Endothelial cell of umbilical vein (primary cell): ENCODE data around the gene RPS14. TPM values are rescaled to one million over a fixed set of nuclear protein-coding genes. Genes with fewer than 3 reads are reported as not detected.

Source experiments
- BruUV-seq: library from RNA; stranded (reverse); fragments of 400-500 nt; replicated peaks from 2 replicates; lab custom pipeline; 2021; lab: Mats Ljungman, UMichigan
- CTCF ChIA-PET: fragments of 300-600, 350-600 bp; sonication (Branson Sonifier 250); formaldehyde crosslinking; loops from one replicate; lab custom pipeline; 2021; ENCODE audit warnings: antibody characterized with exemption, inconsistent platforms; lab: Charles Lee
- POLR2A ChIA-PET: fragments of 300-600, 350-600 bp; sonication (Branson Sonifier 250); formaldehyde crosslinking; loops from one replicate; lab custom pipeline; 2021; ENCODE audit warnings: antibody characterized with exemption, inconsistent platforms; lab: Charles Lee
- DNase-seq: peaks from one replicate; pipeline ENCODE4 v3.0.0-alpha.2; 2011; ENCODE audit warnings: low read depth, low spot score
- FAIRE-seq: peaks from 2 replicates; lab custom pipeline; 2011; peaks lifted over from hg19 to GRCh38; lab: Jason Lieb, UNC
- H2AFZ ChIP-seq: 2 replicates; pipeline ENCODE4 v1.6.0; 2012; ENCODE audit warnings: low read depth, low read length, control low read depth, inconsistent platforms
- H3K27ac ChIP-seq: 2 replicates; pipeline ENCODE4 v1.5.1; 2011; ENCODE audit warnings: low read depth, mild to moderate bottlenecking, control low read depth, low read length, moderate library complexity; ENCODE audit not compliant: insufficient read depth
- H3K27me3 ChIP-seq, 2 experiments: 2 replicates each; pipeline versions ENCODE4 v1.6.0 to v1.6.1; 2011; ENCODE audit warnings: low read length in 2 of 2, mixed read lengths in 1 of 2; ENCODE audit not compliant: control insufficient read depth in 2 of 2, insufficient read depth in 2 of 2
- H3K36me3 ChIP-seq, 2 experiments: 2 replicates in 1 of 2; 3 replicates in 1 of 2; pipeline ENCODE4 v1.5.1; 2011; ENCODE audit warnings: low read length in 2 of 2, mild to moderate bottlenecking in 1 of 2, moderate library complexity in 1 of 2; ENCODE audit not compliant: control insufficient read depth in 2 of 2, insufficient read depth in 2 of 2; ENCODE audit errors: extremely low read depth in 1 of 2
- H3K4me1 ChIP-seq: 3 replicates; pipeline ENCODE4 v1.5.1; 2011; ENCODE audit warnings: mild to moderate bottlenecking, low read length; ENCODE audit not compliant: control insufficient read depth, insufficient read depth; ENCODE audit errors: extremely low read depth
- H3K4me2 ChIP-seq: 2 replicates; pipeline ENCODE4 v1.6.1; 2011; ENCODE audit warnings: low read length, control low read depth, mixed read lengths; ENCODE audit not compliant: insufficient read depth
- H3K4me3 ChIP-seq, 3 experiments: fragments of 200-600 bp in 1 of 3; sonication (generic), shearing (Covaris generic) in 1 of 3; replicated peaks in 1 of 3; 2 replicates each; pipeline ENCODE4 v1.5.1; 2011 to 2016; ENCODE audit warnings: control low read depth in 3 of 3, low read length in 3 of 3, mild to moderate bottlenecking in 2 of 3, inconsistent platforms in 1 of 3, low read depth in 1 of 3, moderate library complexity in 1 of 3; ENCODE audit not compliant: insufficient read depth in 1 of 3
- H3K79me2 ChIP-seq: 2 replicates; pipeline ENCODE4 v1.6.0; 2012; ENCODE audit warnings: low read length, inconsistent platforms; ENCODE audit not compliant: control insufficient read depth, insufficient read depth
- H3K9ac ChIP-seq: replicated peaks from 2 replicates; pipeline ENCODE3; 2011; ENCODE audit warnings: low read length, control low read depth; ENCODE audit not compliant: insufficient read depth; ENCODE audit errors: extremely low read depth
- H3K9me1 ChIP-seq: replicated peaks from 3 replicates; pipeline ENCODE4 v1.6.0; 2011; ENCODE audit warnings: mild to moderate bottlenecking, low read length; ENCODE audit not compliant: control insufficient read depth, insufficient read depth; ENCODE audit errors: extremely low read depth
- H3K9me3 ChIP-seq: replicated peaks from 2 replicates; pipeline ENCODE4 v1.5.1; 2012; ENCODE audit warnings: low read length, inconsistent platforms; ENCODE audit not compliant: control insufficient read depth, insufficient read depth
- H4K20me1 ChIP-seq: replicated peaks from 2 replicates; pipeline ENCODE3; 2011; ENCODE audit warnings: mild to moderate bottlenecking, low read length; ENCODE audit not compliant: control insufficient read depth, insufficient read depth; ENCODE audit errors: extremely low read depth
- FOS ChIP-seq: IDR thresholded peaks from 2 replicates; pipeline ENCODE4 v1.6.1; 2011; ENCODE audit warnings: mild to moderate bottlenecking, low read length, moderate library complexity, borderline replicate concordance; ENCODE audit not compliant: insufficient read depth
- POLR2AphosphoS5 ChIP-seq: IDR thresholded peaks from 2 replicates; pipeline ENCODE4 v1.6.1; 2012; ENCODE audit warnings: low read depth, mild to moderate bottlenecking, control low read depth, low read length, moderate library complexity; ENCODE audit not compliant: insufficient read depth
- dilution Hi-C: fragments of 300-500 bp; cut with MboI; formaldehyde crosslinking; loops from one replicate; pipeline ENCODE4 v1.15.0; 2019; ENCODE audit warnings: low sequenced_read_pairs; ENCODE audit not compliant: extremely low pct_ligation_motif_present
- intact Hi-C: fragments of 100-400 bp; cut with micrococcal nuclease; formaldehyde crosslinking; loops from one replicate; pipeline ENCODE4 v1.10.0; 2022
- polyA plus RNA-seq, 4 experiments: library from polyadenylated mRNA; depleted of rRNA in 3 of 4; stranded (reverse) in 3 of 4; unstranded in 1 of 4; fragments of >200 nt; gene quantifications; 2 replicates each; pipeline versions ENCODE4 v1.2.1 to v1.2.3, GENCODE V29; 2011 to 2012; ENCODE audit warnings: missing spikeins in 1 of 4
- total RNA-seq: library from RNA; stranded (reverse); gene quantifications from 2 replicates; pipeline ENCODE4 v1.2.3, GENCODE V29; 2021
- TF ChIP-seq, protein P1 (sequence below), 2 donors: IDR thresholded peaks; 1 replicate in 1 of 2; 2 replicates in 1 of 2; pipeline ENCODE4 v1.5.1; 2011; ENCODE audit warnings: low read length in 2 of 2, mild to moderate bottlenecking in 2 of 2, moderate library complexity in 2 of 2, control low read depth in 1 of 2, inconsistent platforms in 1 of 2, low read depth in 1 of 2; ENCODE audit not compliant: insufficient read depth in 1 of 2; ENCODE audit errors: extremely low read depth in 1 of 2
- TF ChIP-seq, protein P2 (sequence below): IDR thresholded peaks from 2 replicates; pipeline ENCODE4 v1.6.1; 2011; ENCODE audit not compliant: insufficient read depth, insufficient read length

The RPS14 gene
- total and polyA plus RNA-seq, 2 donors (not counting 3 experiments of a cell fraction or from before 2014, with no cell fraction given): 1,852 to 5,521 TPM

DNA sequence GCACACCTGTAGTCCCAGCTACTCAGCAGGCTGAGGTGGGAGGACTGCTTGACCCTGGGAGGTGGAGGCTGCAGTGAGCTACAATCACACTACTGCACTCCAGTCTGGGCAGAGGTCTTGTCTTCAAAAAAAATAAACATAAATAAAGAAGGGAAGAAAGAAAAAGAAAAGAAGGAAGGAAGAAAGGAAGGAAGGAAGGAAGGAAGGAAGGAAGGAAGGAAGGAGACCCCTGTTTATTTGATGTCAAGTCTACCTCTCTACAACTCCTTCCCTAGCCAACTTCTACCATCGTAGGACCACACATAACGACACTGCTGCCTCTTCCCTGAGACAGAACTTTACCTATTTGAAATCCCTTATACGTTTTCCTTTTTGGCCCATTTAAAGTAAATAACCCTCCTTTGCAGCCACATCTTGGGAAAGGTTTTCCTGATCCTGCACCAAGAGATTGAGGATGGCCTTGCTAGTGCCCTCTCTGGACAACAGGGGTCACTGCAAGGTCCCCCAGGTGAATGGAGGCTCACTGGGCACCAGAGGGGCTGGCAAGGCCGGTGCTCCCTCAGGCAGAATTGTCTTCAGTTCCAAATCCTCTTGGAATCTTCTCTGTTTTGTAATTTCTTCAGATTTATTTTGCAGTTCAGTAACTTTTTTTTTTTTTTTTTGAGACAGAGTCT lies 10.5 kb downstream of the RPS14 start:
- no peak overlapping the region for H3K9ac ChIP-seq
- H3K79me2 ChIP-seq: no peaks in the 10 kb centered on the region
- H4K20me1 ChIP-seq: no peaks in the 10 kb centered on the region
- DNase-seq: no peak
- H3K4me3 ChIP-seq: no peak overlapping the region
- dilution Hi-C loops: no loop called here
- H3K4me2 ChIP-seq: no peak overlapping the region
- no peak overlapping the region for H2AFZ ChIP-seq
- no peak for TF ChIP-seq FOS
- TF ChIP-seq, protein P1, sequence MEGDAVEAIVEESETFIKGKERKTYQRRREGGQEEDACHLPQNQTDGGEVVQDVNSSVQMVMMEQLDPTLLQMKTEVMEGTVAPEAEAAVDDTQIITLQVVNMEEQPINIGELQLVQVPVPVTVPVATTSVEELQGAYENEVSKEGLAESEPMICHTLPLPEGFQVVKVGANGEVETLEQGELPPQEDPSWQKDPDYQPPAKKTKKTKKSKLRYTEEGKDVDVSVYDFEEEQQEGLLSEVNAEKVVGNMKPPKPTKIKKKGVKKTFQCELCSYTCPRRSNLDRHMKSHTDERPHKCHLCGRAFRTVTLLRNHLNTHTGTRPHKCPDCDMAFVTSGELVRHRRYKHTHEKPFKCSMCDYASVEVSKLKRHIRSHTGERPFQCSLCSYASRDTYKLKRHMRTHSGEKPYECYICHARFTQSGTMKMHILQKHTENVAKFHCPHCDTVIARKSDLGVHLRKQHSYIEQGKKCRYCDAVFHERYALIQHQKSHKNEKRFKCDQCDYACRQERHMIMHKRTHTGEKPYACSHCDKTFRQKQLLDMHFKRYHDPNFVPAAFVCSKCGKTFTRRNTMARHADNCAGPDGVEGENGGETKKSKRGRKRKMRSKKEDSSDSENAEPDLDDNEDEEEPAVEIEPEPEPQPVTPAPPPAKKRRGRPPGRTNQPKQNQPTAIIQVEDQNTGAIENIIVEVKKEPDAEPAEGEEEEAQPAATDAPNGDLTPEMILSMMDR (IDR thresholded peaks at IDR 0.05; ENCODE audit: extremely low read depth in 1 of 2, insufficient read depth in 1 of 2, low read depth in 1 of 2, low read length in 2 of 2): peak; percentile 44 to 55
- ChIA-PET CTCF (interaction anchor here (0.7 to 2.1 kb wide), 2 partner anchors 11 to 107 kb away, joined by 3 to 5 read pairs; no protein-coding TSS in a partner anchor), POLR2A (no interaction called here)
- BruUV-seq: no TSS peak
- H3K27ac ChIP-seq: no peak overlapping the region
- intact Hi-C loops: no loop called here
- peak; percentile 63 for FAIRE-seq
- peaks cover 11% of the 10 kb centered on the region for H3K4me1 ChIP-seq
- H3K27me3 ChIP-seq: no peaks in the 10 kb centered on the region
- H3K9me3 ChIP-seq: no peaks in the 10 kb centered on the region
- H3K36me3 ChIP-seq: peaks cover 8% of the 10 kb centered on the region in 2 experiments
- H3K9me1 ChIP-seq: no peaks in the 10 kb centered on the region

DNA sequence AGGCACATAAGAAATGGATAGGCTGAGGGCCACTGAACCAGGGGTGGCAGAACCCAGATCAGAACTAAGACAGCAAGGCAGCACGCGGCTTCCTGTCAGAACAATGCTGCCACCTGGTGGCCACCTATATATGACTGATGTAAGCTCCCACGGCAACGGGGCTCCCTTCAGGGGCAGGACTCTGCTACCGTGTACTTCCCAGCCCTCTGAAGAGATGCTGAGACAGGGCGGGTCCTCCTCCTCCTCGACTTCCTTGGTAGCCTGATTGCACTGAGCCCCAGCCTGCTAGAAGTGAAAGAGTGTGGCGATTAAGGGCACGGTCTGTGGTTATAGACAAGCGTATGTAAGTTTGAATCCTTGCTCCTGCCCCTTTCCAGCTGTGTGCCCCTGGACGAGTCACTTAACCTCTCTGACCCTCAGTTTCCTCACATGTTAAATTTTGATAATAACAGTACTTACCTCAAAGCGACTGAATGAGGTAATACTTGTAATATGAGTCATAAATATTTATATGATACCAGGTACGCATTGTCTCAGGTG lies 13.3 kb downstream of the RPS14 start:
- no peak overlapping the region for H3K9ac ChIP-seq
- CTCF ChIA-PET: interaction anchor here (0.6 to 5.9 kb wide), 39 partner anchors 9 to 602 kb away, joined by 3 to 70 read pairs (median 4); partner anchors contain the start of genes CD74 and RPS14
- no peak overlapping the region for H3K4me2 ChIP-seq
- DNase-seq: peak; percentile 69
- no peaks in the 10 kb centered on the region for H3K36me3 ChIP-seq
- H3K9me3 ChIP-seq: no peaks in the 10 kb centered on the region
- no TSS peak for BruUV-seq
- H3K4me3 ChIP-seq: no peak overlapping the region
- FAIRE-seq: peak; percentile 90
- no peaks in the 10 kb centered on the region for H4K20me1 ChIP-seq
- dilution Hi-C loops: no loop called here
- H3K4me1 ChIP-seq: no peaks in the 10 kb centered on the region
- H2AFZ ChIP-seq: peak overlapping the region; percentile 61
- POLR2A ChIA-PET: interaction anchor here (1.0 kb wide), 1 partner anchor 11 kb away, joined by 3 read pairs; no protein-coding TSS in a partner anchor
- TF ChIP-seq, protein P1 (IDR thresholded peaks at IDR 0.05; ENCODE audit: extremely low read depth in 1 of 2, insufficient read depth in 1 of 2, low read depth in 1 of 2, low read length in 2 of 2): peak; percentile 80 to 83
- TF ChIP-seq, protein P2, sequence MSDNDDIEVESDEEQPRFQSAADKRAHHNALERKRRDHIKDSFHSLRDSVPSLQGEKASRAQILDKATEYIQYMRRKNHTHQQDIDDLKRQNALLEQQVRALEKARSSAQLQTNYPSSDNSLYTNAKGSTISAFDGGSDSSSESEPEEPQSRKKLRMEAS: peak; percentile 19
- no peak for TF ChIP-seq POLR2AphosphoS5
- H3K27ac ChIP-seq: no peak overlapping the region
- no peaks in the 10 kb centered on the region for H3K79me2 ChIP-seq
- intact Hi-C loops: loop anchor here (1.0 to 2.0 kb wide), 6 partner anchors 38 to 306 kb away; partner anchors contain the start of gene TCOF1
- H3K9me1 ChIP-seq: no peaks in the 10 kb centered on the region
- no peaks in the 10 kb centered on the region for H3K27me3 ChIP-seq
